Measurements from ENCODE around the gene FHL3. TPM values are rescaled to one million over a fixed set of nuclear protein-coding genes. Genes with fewer than 3 reads are reported as not detected.

FHL3 gene
- total RNA-seq, 1 donor from 2014 or later, result 21.2 TPM

GRCh38 chr1:37994886-37995566, 10.3 kb downstream of the FHL3 start:
- Mint-ChIP-seq H3K4me3 (peak overlapping the region; percentile 64), H3K36me3 (ENCODE audit: low read depth) (peaks cover 3% of the 10 kb centered on the region), H3K27ac (ENCODE audit: unreplicated experiment) (no peak overlapping the region), H3K9me3 (no peaks in the 10 kb centered on the region), H3K4me1 (peaks cover 27% of the 10 kb centered on the region), H3K27me3 (ENCODE audit: low read depth) (no peaks in the 10 kb centered on the region)
- no peak for DNase-seq (ENCODE audit: low read depth, low spot score)
- TF ChIP-seq CTCF (conservative IDR thresholded peaks at IDR 0.05), result no peak

GRCh38 chr1:37989361-37989930, 15.9 kb downstream of the FHL3 start:
- Mint-ChIP-seq H3K4me1 (peaks cover 19% of the 10 kb centered on the region), H3K27me3 (ENCODE audit: low read depth) (no peaks in the 10 kb centered on the region), H3K36me3 (ENCODE audit: low read depth) (peaks cover 4% of the 10 kb centered on the region), H3K4me3 (peak overlapping the region; percentile 99), H3K27ac (ENCODE audit: unreplicated experiment) (peak overlapping the region; percentile 92), H3K9me3 (no peaks in the 10 kb centered on the region)
- no peak for TF ChIP-seq CTCF (conservative IDR thresholded peaks at IDR 0.05)
- DNase-seq (ENCODE audit: low read depth, low spot score), result no peak

- Mint-ChIP-seq H3K36me3 (ENCODE audit: low read depth) (peaks cover 6% of the 10 kb centered on the region), H3K27me3 (ENCODE audit: low read depth) (no peaks in the 10 kb centered on the region), H3K27ac (ENCODE audit: unreplicated experiment) (no peak overlapping the region), H3K9me3 (no peaks in the 10 kb centered on the region), H3K4me3 (peak overlapping the region; percentile 99), H3K4me1 (peaks cover 19% of the 10 kb centered on the region)
- no peak for TF ChIP-seq CTCF (conservative IDR thresholded peaks at IDR 0.05)
- no peak for DNase-seq (ENCODE audit: low read depth, low spot score)
Measured at GRCh38 chr1:37987679-37988078, 17.6 kb downstream of the FHL3 start.

GRCh38 chr1:37983546-37983945, 21.8 kb downstream of the FHL3 start:
- Mint-ChIP-seq H3K36me3 (ENCODE audit: low read depth) (peaks cover 17% of the 10 kb centered on the region), H3K4me3 (no peak overlapping the region), H3K9me3 (no peaks in the 10 kb centered on the region), H3K27ac (ENCODE audit: unreplicated experiment) (no peak overlapping the region), H3K4me1 (peaks cover 6% of the 10 kb centered on the region), H3K27me3 (ENCODE audit: low read depth) (no peaks in the 10 kb centered on the region)
- TF ChIP-seq CTCF (conservative IDR thresholded peaks at IDR 0.05), result no peak
- no peak for DNase-seq (ENCODE audit: low read depth, low spot score)

- no peak overlapping the region for H3K4me3 Mint-ChIP-seq
- no peaks in the 10 kb centered on the region for H3K27me3 Mint-ChIP-seq (ENCODE audit: low read depth)
- H3K27ac Mint-ChIP-seq (ENCODE audit: unreplicated experiment), result no peak overlapping the region
- TF ChIP-seq CTCF (conservative IDR thresholded peaks at IDR 0.05), result no peak
- H3K4me1 Mint-ChIP-seq, result no peaks in the 10 kb centered on the region
- H3K36me3 Mint-ChIP-seq (ENCODE audit: low read depth), result peaks cover 30% of the 10 kb centered on the region
- peaks cover 2% of the 10 kb centered on the region for H3K9me3 Mint-ChIP-seq
- DNase-seq (ENCODE audit: low read depth, low spot score), result no peak
Measured at GRCh38 chr1:37978541-37978940, 26.8 kb downstream of the FHL3 start.

Data from neural crest cell (in vitro differentiated cells).